Neural progenitor cell (in vitro differentiated cells): ENCODE results near the gene TIAM2. TPM values are rescaled to one million over a fixed set of nuclear protein-coding genes. Genes with fewer than 3 reads are reported as not detected.
A peak's percentile ranks its signal among the peaks of the same experiment; 100 is the strongest.

Source experiments
- DNase-seq: peaks from one replicate; pipeline ENCODE4 v3.0.0-alpha.2; 2016; ENCODE audit warnings: low spot score
- H2AFZ ChIP-seq: fragments of 200-600 bp; sonication (generic); replicated peaks from 2 replicates; pipeline ENCODE4 v1.6.1; 2016; ENCODE audit warnings: antibody characterized with exemption
- H3F3A ChIP-seq: fragments of 200-600 bp; sonication (generic); 2 replicates; pipeline ENCODE4 v1.6.1; 2016; ENCODE audit warnings: antibody characterized with exemption, low read depth
- H3K27ac ChIP-seq: fragments of 200-600 bp; sonication (generic); 2 replicates; pipeline ENCODE4 v1.5.1; 2016; ENCODE audit warnings: mild to moderate bottlenecking
- H3K27me3 ChIP-seq: fragments of 200-600 bp; sonication (generic); 2 replicates; pipeline ENCODE4 v1.6.1; 2016; ENCODE audit warnings: mild to moderate bottlenecking, moderate library complexity
- H3K36me3 ChIP-seq: fragments of 200-600 bp; sonication (generic); 2 replicates; pipeline ENCODE4 v1.5.1; 2016
- H3K4me1 ChIP-seq: fragments of 200-600 bp; sonication (generic); 2 replicates; pipeline ENCODE4 v1.6.1; 2016; ENCODE audit warnings: mixed run types
- H3K4me2 ChIP-seq: fragments of 200-600 bp; sonication (generic); 2 replicates; pipeline ENCODE4 v1.6.1; 2016
- H3K4me3 ChIP-seq: fragments of 200-600 bp; sonication (generic); 2 replicates; pipeline ENCODE4 v1.5.1; 2016
- H3K79me2 ChIP-seq: fragments of 200-600 bp; sonication (generic); 2 replicates; pipeline ENCODE4 v1.6.1; 2016; ENCODE audit warnings: low read depth
- H3K9ac ChIP-seq: fragments of 200-600 bp; sonication (generic); 2 replicates; pipeline ENCODE4 v1.6.1; 2016
- H3K9me3 ChIP-seq: fragments of 200-600 bp; sonication (generic); 2 replicates; pipeline ENCODE4 v1.5.1; 2016; ENCODE audit warnings: low read depth
- H4K20me1 ChIP-seq: fragments of 200-600 bp; sonication (generic); 2 replicates; pipeline ENCODE4 v1.6.1; 2016; ENCODE audit warnings: low read depth
- H3K27ac Mint-ChIP-seq: 3 replicates; pipeline ENCODE4 v1.8.0; 2021; ENCODE audit warnings: mixed read lengths
- H3K27me3 Mint-ChIP-seq: 2 replicates; pipeline ENCODE4 v1.8.0; 2022; ENCODE audit warnings: low read depth, mild to moderate bottlenecking, inconsistent platforms, moderate library complexity, mixed read lengths; ENCODE audit not compliant: insufficient read depth
- H3K36me3 Mint-ChIP-seq: 3 replicates; pipeline ENCODE4 v1.8.0; 2021; ENCODE audit warnings: mixed read lengths
- H3K4me1 Mint-ChIP-seq: 3 replicates; pipeline ENCODE4 v1.8.0; 2021; ENCODE audit warnings: mixed read lengths
- H3K4me3 Mint-ChIP-seq: 3 replicates; pipeline ENCODE4 v1.8.0; 2021; ENCODE audit warnings: mild to moderate bottlenecking, moderate library complexity, mixed read lengths
- H3K9me3 Mint-ChIP-seq: 3 replicates; pipeline ENCODE4 v1.8.0; 2020; ENCODE audit warnings: mixed read lengths
- EZH2 ChIP-seq: fragments of 200-600 bp; sonication (generic); IDR thresholded peaks from 2 replicates; pipeline ENCODE4 v1.6.1; 2017; ENCODE audit warnings: antibody characterized with exemption, mild to moderate bottlenecking, moderate library complexity
- EZH2phosphoT487 ChIP-seq: fragments of 200-600 bp; sonication (generic); IDR thresholded peaks from 2 replicates; pipeline ENCODE4 v1.6.1; 2017; ENCODE audit warnings: antibody characterized with exemption
- total RNA-seq: library from RNA; depleted of rRNA; stranded (reverse); fragments of >200 nt; gene quantifications from 2 replicates; pipeline ENCODE4 v1.2.3, GENCODE V29; 2015; ENCODE audit warnings: low replicate concordance
- TF ChIP-seq, protein P1 (sequence below): fragments of 200-600 bp; sonication (generic); IDR thresholded peaks from 2 replicates; pipeline ENCODE4 v1.5.1; 2017; ENCODE audit warnings: antibody characterized with exemption, mild to moderate bottlenecking

Gene TIAM2
- total RNA-seq, 1 donor from 2014 or later: 22.8 TPM

DNA sequence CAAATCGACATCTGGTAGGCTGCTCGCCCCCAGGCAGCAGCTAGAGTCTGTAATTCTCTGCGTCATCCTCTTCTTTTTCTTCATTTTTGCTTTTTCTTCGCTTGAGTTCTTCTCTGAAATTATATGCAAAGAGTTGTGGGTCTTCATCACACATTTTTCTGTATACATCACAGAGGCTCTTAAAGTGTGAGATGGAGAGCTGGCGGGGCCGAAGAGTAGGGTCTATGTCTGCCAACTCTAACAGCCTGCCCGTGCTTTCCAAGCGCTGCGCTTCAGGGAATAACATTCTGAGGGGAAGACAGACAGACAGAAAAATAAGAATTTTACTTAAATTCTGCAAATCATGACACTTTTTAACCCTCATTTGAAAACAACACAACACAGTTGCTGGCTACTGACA is 262.7 kb downstream of the TIAM2 start:
- Mint-ChIP-seq H3K27me3 (no peaks in the 10 kb centered on the region), H3K4me1 (peaks cover 36% of the 10 kb centered on the region), H3K9me3 (no peaks in the 10 kb centered on the region), H3K27ac (no peak overlapping the region), H3K4me3 (no peak overlapping the region), H3K36me3 (peaks cover 34% of the 10 kb centered on the region)
- H2AFZ ChIP-seq: no peak overlapping the region
- H3K4me1 ChIP-seq: peaks cover 29% of the 10 kb centered on the region
- H3F3A ChIP-seq: peaks cover 18% of the 10 kb centered on the region
- no peaks in the 10 kb centered on the region for H3K79me2 ChIP-seq
- H3K4me3 ChIP-seq: no peak overlapping the region
- H3K9me3 ChIP-seq: no peaks in the 10 kb centered on the region
- peaks cover 6% of the 10 kb centered on the region for H3K36me3 ChIP-seq
- DNase-seq: no peak
- H3K9ac ChIP-seq: no peak overlapping the region
- H4K20me1 ChIP-seq: no peaks in the 10 kb centered on the region
- no peak overlapping the region for H3K27ac ChIP-seq
- TF ChIP-seq EZH2: no peak
- no peak for TF ChIP-seq EZH2phosphoT487
- TF ChIP-seq, protein P1, sequence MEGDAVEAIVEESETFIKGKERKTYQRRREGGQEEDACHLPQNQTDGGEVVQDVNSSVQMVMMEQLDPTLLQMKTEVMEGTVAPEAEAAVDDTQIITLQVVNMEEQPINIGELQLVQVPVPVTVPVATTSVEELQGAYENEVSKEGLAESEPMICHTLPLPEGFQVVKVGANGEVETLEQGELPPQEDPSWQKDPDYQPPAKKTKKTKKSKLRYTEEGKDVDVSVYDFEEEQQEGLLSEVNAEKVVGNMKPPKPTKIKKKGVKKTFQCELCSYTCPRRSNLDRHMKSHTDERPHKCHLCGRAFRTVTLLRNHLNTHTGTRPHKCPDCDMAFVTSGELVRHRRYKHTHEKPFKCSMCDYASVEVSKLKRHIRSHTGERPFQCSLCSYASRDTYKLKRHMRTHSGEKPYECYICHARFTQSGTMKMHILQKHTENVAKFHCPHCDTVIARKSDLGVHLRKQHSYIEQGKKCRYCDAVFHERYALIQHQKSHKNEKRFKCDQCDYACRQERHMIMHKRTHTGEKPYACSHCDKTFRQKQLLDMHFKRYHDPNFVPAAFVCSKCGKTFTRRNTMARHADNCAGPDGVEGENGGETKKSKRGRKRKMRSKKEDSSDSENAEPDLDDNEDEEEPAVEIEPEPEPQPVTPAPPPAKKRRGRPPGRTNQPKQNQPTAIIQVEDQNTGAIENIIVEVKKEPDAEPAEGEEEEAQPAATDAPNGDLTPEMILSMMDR: no peak
- no peak overlapping the region for H3K4me2 ChIP-seq
- H3K27me3 ChIP-seq: no peaks in the 10 kb centered on the region

DNA sequence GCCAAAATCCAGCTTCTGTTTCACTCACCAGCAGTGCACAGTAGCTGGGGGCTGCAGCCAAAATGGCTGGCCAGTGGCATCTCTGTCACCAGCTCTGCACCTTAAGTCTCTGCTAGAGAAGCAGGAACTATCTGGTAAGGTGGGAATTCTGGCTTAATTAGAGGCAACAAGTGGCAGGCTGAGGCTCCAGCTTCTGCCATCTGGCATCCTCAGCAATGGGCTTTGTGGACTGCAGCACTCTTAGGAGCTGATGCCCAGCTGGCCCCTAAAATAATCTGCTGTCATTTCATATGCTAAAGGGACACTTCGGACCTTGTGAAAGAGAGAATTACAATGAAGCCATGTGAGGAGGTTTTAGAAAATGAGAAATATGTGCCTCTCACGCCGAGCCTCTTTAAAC is 264.1 kb downstream of the TIAM2 start:
- Histone ChIP-seq H3K4me3 (no peak overlapping the region), H3K4me1 (peaks cover 18% of the 10 kb centered on the region), H3K9ac (no peak overlapping the region), H3K27me3 (no peaks in the 10 kb centered on the region), H3K27ac (no peak overlapping the region), H3K4me2 (no peak overlapping the region), H3F3A (peaks cover 10% of the 10 kb centered on the region), H3K9me3 (no peaks in the 10 kb centered on the region), H2AFZ (no peak overlapping the region), H4K20me1 (no peaks in the 10 kb centered on the region), H3K79me2 (no peaks in the 10 kb centered on the region), H3K36me3 (peaks cover 6% of the 10 kb centered on the region)
- no peak for DNase-seq
- TF ChIP-seq, protein P1: no peak
- TF ChIP-seq EZH2phosphoT487: no peak
- TF ChIP-seq EZH2: no peak
- H3K36me3 Mint-ChIP-seq: peaks cover 27% of the 10 kb centered on the region
- H3K4me3 Mint-ChIP-seq: no peak overlapping the region
- no peaks in the 10 kb centered on the region for H3K9me3 Mint-ChIP-seq
- H3K27ac Mint-ChIP-seq: no peak overlapping the region
- H3K4me1 Mint-ChIP-seq: peaks cover 28% of the 10 kb centered on the region
- no peaks in the 10 kb centered on the region for H3K27me3 Mint-ChIP-seq

DNA sequence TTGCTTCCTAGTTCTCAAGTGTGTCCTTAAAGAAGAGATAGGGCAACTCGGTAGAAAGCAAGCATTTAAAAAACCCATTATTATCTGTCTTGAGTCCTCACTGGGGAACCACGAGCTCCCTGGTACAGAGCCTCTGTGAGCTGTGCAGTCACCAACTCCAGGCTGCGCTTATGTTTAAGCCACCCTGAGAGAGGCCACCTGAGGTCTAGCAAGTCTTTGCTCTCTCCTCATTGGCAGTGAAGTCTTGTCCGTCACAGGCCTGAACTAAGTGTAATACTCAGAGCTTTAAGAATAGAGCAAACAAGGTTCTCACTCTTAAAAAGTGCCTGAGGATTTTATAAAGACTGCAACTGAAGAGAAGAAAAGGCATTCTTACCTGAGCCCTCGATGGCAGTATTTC is 264.8 kb downstream of the TIAM2 start:
- no peak for DNase-seq
- H3K27ac Mint-ChIP-seq: no peak overlapping the region
- H4K20me1 ChIP-seq: no peaks in the 10 kb centered on the region
- H3K27ac ChIP-seq: peak overlapping the region; percentile 14
- H3K4me1 ChIP-seq: peaks cover 18% of the 10 kb centered on the region
- H3K36me3 Mint-ChIP-seq: peaks cover 27% of the 10 kb centered on the region
- no peaks in the 10 kb centered on the region for H3K27me3 Mint-ChIP-seq
- H3K4me2 ChIP-seq: no peak overlapping the region
- no peaks in the 10 kb centered on the region for H3K27me3 ChIP-seq
- H3K4me1 Mint-ChIP-seq: peaks cover 28% of the 10 kb centered on the region
- H2AFZ ChIP-seq: no peak overlapping the region
- peaks cover 4% of the 10 kb centered on the region for H3K36me3 ChIP-seq
- H3K4me3 Mint-ChIP-seq: no peak overlapping the region
- H3K4me3 ChIP-seq: no peak overlapping the region
- H3K79me2 ChIP-seq: no peaks in the 10 kb centered on the region
- TF ChIP-seq EZH2 (no peak), EZH2phosphoT487 (no peak)
- TF ChIP-seq, protein P1: no peak
- no peak overlapping the region for H3K9ac ChIP-seq
- no peaks in the 10 kb centered on the region for H3K9me3 Mint-ChIP-seq
- H3F3A ChIP-seq: peaks cover 10% of the 10 kb centered on the region
- no peaks in the 10 kb centered on the region for H3K9me3 ChIP-seq
